Measurements from ENCODE around the gene ACMSD. TPM values are rescaled to one million over a fixed set of nuclear protein-coding genes. Genes with fewer than 3 reads are reported as not detected.
"Not testable (repeated sequence)": the region's sequence is repeated elsewhere in the genome, so short reads cannot be mapped to it uniquely, and the experiment has no call there.

ACMSD gene
- total RNA-seq, 2 donors from 2014 or later, result not detected

GRCh38 chr2:134897932-134898331 lies 59.5 kb downstream of the ACMSD start:
- Mint-ChIP-seq H3K9me3 (no peaks in the 10 kb centered on the region), H3K27me3 (ENCODE audit: low read depth) (peaks cover 5% of the 10 kb centered on the region), H3K4me1 (ENCODE audit: low read depth) (no peaks in the 10 kb centered on the region), H3K36me3 (ENCODE audit: insufficient read depth in 2 of 2) (no peaks in the 10 kb centered on the region), H3K27ac (no peak overlapping the region), H3K4me3 (no peak overlapping the region)
- no peak for ATAC-seq (replicated peaks in 1 of 2)
- no peak for DNase-seq

DNA sequence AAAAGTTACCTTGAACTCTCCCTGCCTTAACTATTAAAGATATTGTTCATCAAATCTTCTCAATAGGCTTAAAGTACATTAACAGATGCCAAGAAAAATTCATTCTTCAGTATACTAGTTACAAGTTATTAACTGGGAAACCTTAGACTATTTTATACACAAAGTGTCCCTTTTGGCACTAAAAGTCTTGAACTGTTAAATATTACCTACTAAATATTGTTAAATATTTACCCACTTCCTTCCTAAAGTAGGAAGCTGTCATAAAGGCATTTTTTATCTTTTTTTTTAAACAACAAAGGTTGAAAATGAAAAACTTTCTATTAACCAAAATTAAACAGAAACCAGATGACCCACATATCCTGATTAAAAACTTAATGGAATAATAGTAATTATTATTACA lies 60.8 kb downstream of the ACMSD start:
- no peak overlapping the region for H3K4me3 Mint-ChIP-seq
- H3K27ac Mint-ChIP-seq, result no peak overlapping the region
- H3K36me3 Mint-ChIP-seq (ENCODE audit: insufficient read depth in 2 of 2), result no peaks in the 10 kb centered on the region
- no peaks in the 10 kb centered on the region for H3K4me1 Mint-ChIP-seq (ENCODE audit: low read depth)
- ATAC-seq (replicated peaks in 1 of 2) (no peak), DNase-seq (no peak)
- no peaks in the 10 kb centered on the region for H3K9me3 Mint-ChIP-seq
- peaks cover 5% of the 10 kb centered on the region for H3K27me3 Mint-ChIP-seq (ENCODE audit: low read depth)

- Mint-ChIP-seq H3K27me3 (ENCODE audit: low read depth) (no peaks in the 10 kb centered on the region), H3K27ac (no peak overlapping the region), H3K4me3 (no peak overlapping the region), H3K9me3 (no peaks in the 10 kb centered on the region), H3K4me1 (ENCODE audit: low read depth) (no peaks in the 10 kb centered on the region), H3K36me3 (ENCODE audit: insufficient read depth in 2 of 2) (no peaks in the 10 kb centered on the region)
- ATAC-seq (replicated peaks in 1 of 2) (no peak), DNase-seq (no peak)
Measured at GRCh38 chr2:134900151-134900550, 61.7 kb downstream of the ACMSD start.

DNA sequence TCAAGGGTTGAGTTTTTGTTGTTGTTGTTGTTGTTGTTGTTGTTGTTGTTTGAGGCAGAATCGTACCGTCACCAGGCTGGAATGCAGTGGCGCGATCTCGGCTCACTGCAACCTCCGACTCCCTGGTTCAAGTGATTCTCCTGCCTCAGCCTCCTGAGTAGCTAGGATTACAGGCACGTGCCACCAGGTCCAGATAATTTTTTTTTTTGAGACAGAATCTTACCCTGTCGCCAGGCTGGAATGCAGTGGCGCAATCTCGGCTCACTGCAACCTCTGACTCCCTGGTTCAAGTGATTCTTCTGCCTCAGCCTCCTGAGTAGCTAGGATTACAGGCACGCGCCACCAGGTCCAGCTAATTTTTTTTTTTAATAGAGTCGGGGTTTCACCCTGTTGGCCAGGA lies 65.3 kb downstream of the ACMSD start:
- not testable (repeated sequence) for H3K36me3 Mint-ChIP-seq (ENCODE audit: insufficient read depth in 2 of 2); H3K4me1 Mint-ChIP-seq (ENCODE audit: low read depth); H3K9me3 Mint-ChIP-seq; H3K27ac Mint-ChIP-seq; H3K4me3 Mint-ChIP-seq; DNase-seq; ATAC-seq (replicated peaks in 1 of 2); H3K27me3 Mint-ChIP-seq (ENCODE audit: low read depth)

DNA sequence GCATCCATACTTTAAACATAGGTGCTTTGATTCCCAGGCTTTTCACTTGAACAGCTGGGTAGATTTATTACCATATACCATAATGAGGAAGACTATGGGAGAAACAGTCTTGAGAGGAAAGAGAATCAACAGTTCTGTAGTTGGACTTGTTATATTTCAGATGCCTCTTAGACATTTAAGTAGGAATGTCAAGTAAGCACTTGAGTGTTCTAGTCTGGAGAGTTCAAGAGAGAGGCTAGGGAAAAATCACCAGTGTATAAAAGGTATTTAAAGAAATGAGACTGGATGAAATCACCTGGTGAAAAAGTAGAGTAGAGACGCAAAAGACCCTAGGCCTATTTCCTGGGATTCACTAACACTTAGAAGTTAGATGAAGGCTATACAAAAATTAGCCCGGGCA lies 66.8 kb downstream of the ACMSD start:
- DNase-seq, result no peak
- H3K4me3 Mint-ChIP-seq, result no peak overlapping the region
- H3K27ac Mint-ChIP-seq, result no peak overlapping the region
- H3K36me3 Mint-ChIP-seq (ENCODE audit: insufficient read depth in 2 of 2), result peaks cover 0 to 4% of the 10 kb centered on the region in 2 donors
- H3K9me3 Mint-ChIP-seq, result peaks cover 0 to 6% of the 10 kb centered on the region in 2 donors
- ATAC-seq (replicated peaks in 1 of 2), result no peak
- H3K27me3 Mint-ChIP-seq (ENCODE audit: low read depth), result no peaks in the 10 kb centered on the region
- H3K4me1 Mint-ChIP-seq (ENCODE audit: low read depth), result no peaks in the 10 kb centered on the region

DNA sequence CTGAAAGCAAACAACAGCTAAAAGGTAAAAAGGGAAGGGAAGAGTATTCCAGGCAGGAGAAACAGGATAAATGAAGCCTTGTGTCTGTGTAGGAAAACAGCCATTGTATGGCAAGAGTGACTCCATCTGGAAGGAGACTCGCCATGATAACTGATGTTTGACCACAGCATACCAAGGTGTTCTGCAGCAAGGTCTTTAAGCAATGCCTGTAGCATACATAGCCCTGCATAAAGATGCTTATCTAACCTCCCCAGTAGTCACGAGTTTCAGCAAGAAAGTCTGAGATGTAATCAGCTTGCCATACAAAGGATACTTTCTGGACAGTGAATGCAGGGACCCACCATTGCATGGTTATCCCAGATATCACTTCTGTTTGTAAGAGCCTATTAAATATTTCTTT lies 68.3 kb downstream of the ACMSD start:
- Mint-ChIP-seq H3K9me3 (peaks cover 0 to 6% of the 10 kb centered on the region in 2 donors), H3K4me3 (no peak overlapping the region), H3K27ac (no peak overlapping the region), H3K27me3 (ENCODE audit: low read depth) (no peaks in the 10 kb centered on the region), H3K36me3 (ENCODE audit: insufficient read depth in 2 of 2) (peaks cover 0 to 4% of the 10 kb centered on the region in 2 donors), H3K4me1 (ENCODE audit: low read depth) (no peaks in the 10 kb centered on the region)
- DNase-seq, result no peak
- no peak for ATAC-seq (replicated peaks in 1 of 2)

DNA sequence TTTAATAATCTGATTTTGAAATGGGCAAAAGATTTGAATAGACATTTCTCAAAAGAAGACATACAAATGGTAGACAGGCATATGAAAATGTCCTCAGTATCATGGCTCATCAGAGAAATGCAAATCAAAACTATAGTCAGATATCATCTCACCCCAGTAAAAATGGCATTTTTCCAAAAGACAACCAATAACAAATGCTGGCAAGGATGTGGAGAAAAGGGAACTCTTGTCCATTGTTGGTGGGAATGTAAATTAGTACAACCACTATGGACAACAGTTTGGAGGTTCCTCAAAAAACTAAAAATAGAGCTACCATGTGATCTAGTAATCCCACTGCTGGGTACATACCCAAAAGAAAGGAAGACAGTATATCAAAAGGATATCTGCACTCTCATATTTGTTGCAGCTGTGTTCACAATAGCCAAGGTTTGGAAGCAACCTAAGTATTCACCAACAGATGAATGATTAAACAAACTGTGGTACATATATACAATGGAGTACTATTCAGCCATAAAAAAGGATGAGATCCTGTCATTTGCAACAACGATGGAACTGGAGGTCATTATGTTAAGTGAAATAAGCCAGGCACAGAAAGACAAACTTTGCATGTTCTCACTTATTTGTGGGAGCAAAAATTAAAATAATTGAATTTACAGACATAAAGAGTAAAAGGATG lies 69.2 kb downstream of the ACMSD start:
- not testable (repeated sequence) for H3K9me3 Mint-ChIP-seq; H3K4me3 Mint-ChIP-seq; H3K27me3 Mint-ChIP-seq (ENCODE audit: low read depth); H3K36me3 Mint-ChIP-seq (ENCODE audit: insufficient read depth in 2 of 2); DNase-seq; H3K27ac Mint-ChIP-seq; ATAC-seq (replicated peaks in 1 of 2); H3K4me1 Mint-ChIP-seq (ENCODE audit: low read depth)

DNA sequence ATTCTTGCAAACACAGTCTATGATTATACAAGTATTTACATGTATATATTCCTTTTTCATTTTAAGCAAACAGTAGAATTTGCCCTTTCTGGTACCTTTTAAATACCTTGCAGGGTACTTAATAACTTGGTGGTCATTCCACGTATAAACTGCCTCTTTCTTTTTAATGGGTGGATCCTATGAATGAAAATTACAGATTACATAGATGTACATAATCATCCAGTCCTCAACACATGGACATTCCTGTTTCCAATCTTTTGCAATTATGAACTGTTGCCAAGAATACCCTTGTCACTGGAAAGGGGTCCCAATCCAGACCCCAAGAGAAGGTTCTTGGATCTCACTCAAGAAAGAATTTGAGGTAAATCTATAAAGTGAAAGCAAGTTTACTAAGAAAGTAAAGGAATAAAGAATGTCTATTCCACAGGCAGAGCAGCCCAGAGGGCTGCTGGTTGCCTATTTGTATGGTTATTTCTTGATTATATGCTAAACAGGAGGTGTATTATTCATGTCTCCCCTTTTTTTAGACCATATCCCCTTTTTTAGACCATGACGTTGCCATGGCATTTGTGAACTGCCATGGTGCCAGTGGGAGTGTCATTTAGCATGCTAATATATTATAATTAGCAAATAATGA lies 72.5 kb downstream of the ACMSD start:
- Mint-ChIP-seq H3K9me3 (peaks cover 3 to 6% of the 10 kb centered on the region in 2 donors), H3K27me3 (ENCODE audit: low read depth) (no peaks in the 10 kb centered on the region), H3K4me3 (no peak overlapping the region), H3K4me1 (ENCODE audit: low read depth) (no peaks in the 10 kb centered on the region), H3K27ac (no peak overlapping the region), H3K36me3 (ENCODE audit: insufficient read depth in 2 of 2) (peaks cover 0 to 4% of the 10 kb centered on the region in 2 donors)
- DNase-seq (no peak), ATAC-seq (replicated peaks in 1 of 2) (no peak)

DNA sequence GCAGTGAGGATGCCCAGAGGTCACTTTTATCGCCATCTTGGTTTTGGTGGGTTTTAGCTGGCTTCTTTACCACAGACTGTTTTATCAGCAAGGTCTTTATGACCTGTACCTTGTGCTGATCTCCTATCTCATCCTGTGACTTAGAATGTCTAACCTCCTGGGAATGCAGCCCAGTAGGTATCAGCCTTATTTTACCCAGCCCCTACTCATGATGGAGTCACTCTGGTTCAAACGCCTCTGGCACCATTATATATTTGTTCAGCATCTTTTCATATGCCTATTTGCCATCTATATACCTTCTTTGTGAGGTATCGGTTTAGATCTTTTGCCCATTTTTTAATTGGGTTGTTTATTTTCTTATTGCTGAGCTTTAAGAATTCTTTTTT lies 73.0 kb downstream of the ACMSD start:
- Mint-ChIP-seq H3K4me1 (ENCODE audit: low read depth) (no peaks in the 10 kb centered on the region), H3K4me3 (no peak overlapping the region), H3K27me3 (ENCODE audit: low read depth) (no peaks in the 10 kb centered on the region), H3K9me3 (peaks cover 3 to 6% of the 10 kb centered on the region in 2 donors), H3K36me3 (ENCODE audit: insufficient read depth in 2 of 2) (peaks cover 0 to 4% of the 10 kb centered on the region in 2 donors), H3K27ac (no peak overlapping the region)
- DNase-seq (no peak), ATAC-seq (replicated peaks in 1 of 2) (no peak)

DNA sequence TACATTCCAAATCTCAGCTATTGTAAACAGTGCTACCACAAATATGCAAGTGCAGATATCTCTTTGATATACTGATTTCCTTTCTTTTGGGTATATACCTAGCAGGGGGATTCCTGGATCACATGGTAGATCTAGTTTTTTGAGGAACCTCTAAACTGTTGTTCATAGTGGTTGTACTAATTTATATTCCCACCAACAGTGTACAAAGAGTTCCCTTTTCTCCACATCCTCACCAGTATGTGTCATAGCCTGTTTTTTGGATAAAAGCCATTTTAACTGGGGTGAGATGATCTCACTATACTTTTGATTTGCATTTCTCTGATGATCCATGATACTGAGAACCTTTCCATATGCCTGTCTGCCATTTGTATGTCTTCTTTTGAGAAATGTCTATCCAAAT lies 73.9 kb downstream of the ACMSD start:
- H3K27me3 Mint-ChIP-seq (ENCODE audit: low read depth), result no peaks in the 10 kb centered on the region
- no peak overlapping the region for H3K27ac Mint-ChIP-seq
- H3K4me3 Mint-ChIP-seq, result no peak overlapping the region
- H3K9me3 Mint-ChIP-seq, result peaks cover 3 to 6% of the 10 kb centered on the region in 2 donors
- ATAC-seq (replicated peaks in 1 of 2) (no peak), DNase-seq (no peak)
- peaks cover 8% of the 10 kb centered on the region for H3K4me1 Mint-ChIP-seq (ENCODE audit: low read depth)
- peaks cover 0 to 4% of the 10 kb centered on the region in 2 donors for H3K36me3 Mint-ChIP-seq (ENCODE audit: insufficient read depth in 2 of 2)

DNA sequence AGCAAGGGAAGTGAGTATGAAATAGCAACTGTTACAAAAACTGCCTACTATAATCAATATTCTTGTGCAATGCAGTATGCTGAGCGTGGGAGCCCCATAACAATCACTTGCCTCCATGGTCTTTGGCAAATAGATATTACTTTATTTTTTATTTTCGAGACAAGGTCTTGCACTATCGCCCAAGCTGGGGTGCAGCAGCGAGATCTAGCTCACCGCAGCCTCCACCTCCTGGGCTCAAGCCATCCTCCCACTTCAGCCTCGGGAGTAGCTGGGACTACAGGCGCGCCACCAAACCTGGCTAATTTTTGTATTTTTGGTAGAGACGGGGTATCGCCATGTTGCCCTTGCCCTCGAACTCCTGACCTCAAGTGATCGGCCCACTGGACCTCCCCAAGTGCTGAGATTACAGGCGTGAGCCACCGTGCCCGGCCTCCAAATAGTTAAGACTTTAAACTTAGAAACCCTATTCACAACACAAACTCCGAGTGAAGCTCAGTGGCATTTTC lies 79.0 kb downstream of the ACMSD start:
- peak overlapping the region; percentile 82 for H3K27ac Mint-ChIP-seq

GRCh38 chr2:134917888-134918525 lies 79.6 kb downstream of the ACMSD start:
- Mint-ChIP-seq H3K9me3 (no peaks in the 10 kb centered on the region), H3K4me1 (ENCODE audit: low read depth) (peaks cover 34% of the 10 kb centered on the region), H3K27me3 (ENCODE audit: low read depth) (no peaks in the 10 kb centered on the region), H3K27ac (peak overlapping the region; percentile 82), H3K4me3 (peak overlapping the region; percentile 96 to 99), H3K36me3 (ENCODE audit: insufficient read depth in 2 of 2) (peaks cover 8 to 11% of the 10 kb centered on the region in 2 donors)
- peak in 1 of 2 donors; percentile 91 for DNase-seq
- ATAC-seq (replicated peaks in 1 of 2), result peak; percentile 78 to 82

More for the DNA sequence above, 79.0 kb downstream of the ACMSD start:
- Mint-ChIP-seq H3K27me3 (ENCODE audit: low read depth) (no peaks in the 10 kb centered on the region), H3K36me3 (ENCODE audit: insufficient read depth in 2 of 2) (peaks cover 8 to 11% of the 10 kb centered on the region in 2 donors), H3K4me3 (peak overlapping the region; percentile 96 to 99), H3K4me1 (ENCODE audit: low read depth) (peaks cover 28% of the 10 kb centered on the region), H3K9me3 (no peaks in the 10 kb centered on the region)
- ATAC-seq (replicated peaks in 1 of 2) (no peak), DNase-seq (peak; percentile 10 to 22)

Data from activated T-cell treated with anti-CD3 and anti-CD28 coated beads, Interleukin-2, amount 50 U/mL, for 72 hours (primary cell).